NCI-H748 (cell line): ENCODE data around the gene ITGA6.

Source experiments
- DNase-seq: peaks from one replicate; lab custom pipeline; 2025; ENCODE audit not compliant: unreplicated experiment; lab: John Stamatoyannopoulos, UW

The ITGA6 gene

DNA sequence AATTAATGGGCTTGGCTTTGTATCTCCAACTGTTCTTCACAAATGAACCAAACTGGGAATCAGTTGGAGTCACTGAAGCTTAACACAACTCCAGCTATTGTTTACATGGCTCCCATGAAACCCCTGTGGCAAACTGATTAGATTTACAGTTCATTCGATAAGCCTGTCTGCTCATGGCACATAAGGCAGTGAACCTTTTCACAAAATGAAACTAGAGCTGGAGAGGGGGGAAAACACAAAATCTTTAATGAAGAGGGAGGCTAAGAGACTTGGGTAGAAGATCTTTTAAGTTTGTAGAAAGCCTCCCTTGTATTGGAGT is 11.6 kb upstream of the ITGA6 start:
- DNase-seq, result no peak

DNA sequence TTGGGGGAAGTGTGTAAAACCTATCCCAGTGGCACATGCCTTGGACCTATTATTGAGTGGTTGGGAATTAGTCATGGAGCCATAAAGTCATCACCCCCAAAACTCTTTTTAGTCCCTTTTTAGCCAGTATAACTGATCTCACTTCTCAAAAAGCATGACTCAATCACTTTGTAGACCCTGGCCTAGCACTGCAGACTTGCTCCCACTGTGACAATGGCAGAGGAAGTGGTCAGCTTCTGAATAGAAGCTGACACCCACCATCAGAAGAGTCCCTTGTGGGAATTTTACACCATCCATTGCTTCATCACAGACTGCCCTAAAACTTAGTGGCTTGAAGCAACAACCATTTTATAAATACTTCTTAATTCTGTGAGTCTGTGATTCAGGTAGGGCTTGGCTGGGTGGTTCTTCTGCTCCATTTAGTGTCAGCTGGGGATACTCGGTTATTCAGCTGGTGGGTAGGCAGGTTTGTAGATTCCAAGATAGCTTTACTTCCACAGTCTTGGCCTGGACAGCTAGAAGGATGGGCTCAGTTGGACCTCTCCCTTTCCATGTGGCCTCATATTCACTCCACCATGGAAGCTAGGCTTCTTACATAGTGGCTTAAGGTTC is 10.8 kb upstream of the ITGA6 start:
- DNase-seq, result no peak

DNA sequence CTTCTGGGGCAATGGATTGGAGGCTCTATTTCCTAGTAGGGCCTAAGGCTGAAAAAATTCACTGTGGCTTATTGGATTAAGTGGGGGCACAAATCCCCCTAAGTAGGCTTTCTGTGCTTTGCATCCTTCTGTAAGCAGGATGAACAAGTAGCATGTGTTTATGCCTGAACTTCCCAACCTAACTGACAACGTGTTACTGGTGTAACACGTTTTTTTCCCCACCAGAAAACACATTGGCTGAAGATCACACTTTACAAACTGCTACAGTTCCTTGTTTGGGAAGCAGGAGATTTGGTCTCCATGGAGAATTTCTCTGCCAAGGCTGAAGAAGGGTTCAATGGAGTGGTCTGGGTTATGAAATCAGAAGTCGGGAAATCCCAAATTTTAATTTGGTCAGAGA is 7.2 kb upstream of the ITGA6 start:
- DNase-seq, result no peak

DNA sequence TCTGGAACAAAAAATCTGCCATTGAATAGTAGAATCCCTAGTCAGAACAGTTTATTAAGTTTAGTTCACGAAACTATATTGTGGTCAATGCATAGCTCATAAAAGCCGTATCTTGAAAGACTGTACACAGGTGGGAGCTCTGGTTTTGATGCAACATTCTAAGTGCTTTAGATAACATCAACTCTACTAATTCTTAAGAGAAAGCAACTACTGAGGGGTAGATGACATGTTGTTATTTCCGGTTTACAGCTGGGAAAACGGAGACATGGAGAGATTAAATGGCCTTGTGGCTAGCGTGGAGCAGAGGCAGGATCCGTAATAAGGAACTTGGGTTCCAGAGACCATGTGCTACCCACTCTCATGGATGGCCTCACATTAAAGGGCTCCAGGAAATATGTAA is 4.2 kb upstream of the ITGA6 start:
- DNase-seq, result no peak

DNA sequence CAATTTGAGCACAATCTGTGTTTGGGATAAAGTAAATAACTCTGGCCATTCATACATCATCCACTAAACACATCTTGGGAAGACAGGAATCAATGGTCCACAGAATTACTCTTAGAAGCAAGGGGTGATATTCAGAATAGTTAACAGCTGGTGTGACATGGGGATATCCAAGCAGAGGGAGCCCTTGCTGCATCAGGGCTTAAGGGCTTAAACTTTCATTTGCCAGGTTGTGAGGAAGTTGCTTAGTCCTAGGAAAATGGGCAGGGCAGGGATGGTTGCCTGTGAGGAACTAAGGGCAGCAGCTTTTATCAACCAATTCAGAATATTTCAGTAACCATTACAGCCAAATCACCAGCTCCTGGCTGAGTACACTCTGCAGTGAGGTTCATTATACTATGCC is 2.0 kb upstream of the ITGA6 start:
- no peak for DNase-seq

DNA sequence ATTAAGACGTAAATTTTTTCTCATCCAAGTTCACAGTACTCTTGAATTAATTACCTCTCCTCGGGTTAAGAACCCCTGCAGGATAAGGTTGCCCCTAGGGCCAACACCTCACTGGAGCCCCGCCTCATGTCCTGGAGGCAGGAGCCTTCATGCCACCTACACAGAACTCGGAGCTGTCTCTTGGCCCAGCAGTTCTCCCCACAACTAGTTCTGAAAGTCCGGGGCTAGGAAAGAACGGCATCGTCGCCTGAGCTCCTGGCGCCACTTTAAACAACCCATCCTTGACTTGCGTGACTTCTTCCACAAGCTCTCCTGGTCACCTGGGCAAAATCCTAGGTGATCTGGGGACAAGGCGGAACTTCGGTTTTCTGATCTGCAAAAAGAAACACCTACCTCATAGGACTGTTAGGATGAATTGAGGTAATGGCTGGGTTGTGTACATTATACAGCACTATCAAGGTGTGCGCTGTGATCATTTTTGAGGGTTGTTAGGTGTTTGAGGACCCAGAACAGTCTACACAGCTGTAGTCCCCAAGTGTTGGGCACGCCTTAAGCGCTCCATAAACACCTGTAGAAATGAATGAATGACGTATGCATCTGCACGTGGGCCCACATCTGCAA is 641 bp upstream of the ITGA6 start:
- no peak for DNase-seq

DNA sequence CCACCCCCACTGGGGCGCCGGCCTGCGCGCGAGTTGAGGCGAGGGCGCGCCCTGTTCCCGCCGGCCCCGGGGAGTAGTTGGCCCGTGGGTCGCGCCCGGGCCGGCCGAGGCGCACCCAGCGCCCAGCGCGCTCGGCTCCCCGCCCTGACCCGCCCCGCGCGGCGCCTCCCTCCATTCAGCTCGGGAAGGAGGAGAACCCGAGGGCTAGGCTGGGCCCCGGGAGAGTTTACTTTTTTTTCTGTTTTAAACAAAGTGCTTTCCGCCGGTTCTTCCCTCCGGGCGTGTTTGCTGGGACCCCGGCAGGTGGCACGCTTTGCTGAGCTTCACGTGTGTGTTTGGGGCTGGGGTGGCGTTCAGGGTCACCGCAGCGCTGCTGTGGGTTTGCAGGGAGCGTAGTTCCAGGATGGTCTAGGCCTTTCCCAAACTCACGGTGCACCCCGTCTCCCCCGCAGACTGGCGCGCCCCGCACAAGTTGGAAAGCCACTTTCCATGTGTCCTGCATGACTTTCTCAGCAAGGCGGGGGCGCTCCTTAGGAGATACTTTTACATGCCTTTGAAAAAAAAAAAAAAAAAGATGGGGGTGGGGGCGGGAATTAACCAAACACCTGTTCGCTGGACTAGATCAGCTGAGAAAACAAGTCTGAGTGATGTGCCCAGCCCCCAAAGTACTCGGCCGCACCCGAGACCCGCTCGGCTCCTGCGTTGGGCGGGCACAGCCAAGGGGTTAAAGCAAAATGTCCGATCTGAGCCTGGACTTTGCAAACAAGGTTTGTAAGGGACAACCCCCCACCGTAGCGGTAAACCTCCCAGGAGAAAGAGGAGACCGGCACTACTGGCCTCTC is 825 bp downstream of the ITGA6 start:
- peak; percentile 89 for DNase-seq

DNA sequence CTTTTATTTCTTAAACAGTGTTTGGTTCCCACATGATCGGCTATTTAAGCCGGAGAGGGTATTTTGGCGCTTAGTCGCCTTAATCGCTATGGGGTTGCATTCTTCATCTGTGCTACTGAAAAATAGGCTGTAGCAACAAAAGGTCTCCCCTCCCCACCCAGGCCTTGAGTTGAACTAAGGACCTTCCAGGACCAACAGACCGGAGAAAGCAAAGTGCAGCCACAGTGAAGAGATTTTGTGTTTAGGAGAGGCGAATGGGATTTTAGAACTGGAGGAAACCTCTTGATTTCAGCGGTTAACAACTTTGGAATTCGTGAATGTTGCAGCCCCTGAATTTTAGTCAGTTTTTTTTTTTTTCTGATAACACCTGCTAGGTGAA is 1.4 kb downstream of the ITGA6 start:
- no peak for DNase-seq

DNA sequence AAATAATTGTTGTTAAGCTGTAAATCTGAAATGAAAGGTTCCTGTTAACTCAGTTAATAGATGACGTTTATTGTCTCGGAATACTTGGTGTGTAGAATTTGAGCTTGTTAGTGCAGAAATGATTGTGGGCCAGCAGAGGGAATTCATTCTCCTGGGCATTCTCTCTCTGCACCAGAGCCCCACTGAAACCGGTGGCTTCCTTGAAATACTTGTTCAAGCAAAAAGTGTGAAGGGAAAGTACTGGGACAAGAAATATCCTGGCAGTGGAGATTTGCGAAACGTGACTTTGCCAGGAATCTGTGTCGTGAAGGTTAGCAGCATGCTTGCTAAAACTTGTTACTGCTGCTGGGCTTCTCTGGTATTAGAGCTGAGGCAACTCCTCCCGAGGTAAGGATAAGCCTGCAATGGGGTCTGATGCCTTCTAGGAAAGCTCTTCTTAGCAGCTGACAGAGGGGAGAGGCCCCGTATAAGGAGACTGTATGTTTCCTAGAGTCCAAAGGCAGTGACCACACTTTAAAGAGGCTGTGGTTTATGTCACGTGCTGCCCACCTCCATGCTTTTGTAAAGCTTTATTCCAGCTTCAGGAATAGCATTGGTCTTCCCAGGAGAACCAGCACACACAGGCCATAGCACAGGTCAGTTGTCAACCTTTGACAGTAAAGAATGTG is 2.0 kb downstream of the ITGA6 start:
- peak; percentile 45 for DNase-seq

DNA sequence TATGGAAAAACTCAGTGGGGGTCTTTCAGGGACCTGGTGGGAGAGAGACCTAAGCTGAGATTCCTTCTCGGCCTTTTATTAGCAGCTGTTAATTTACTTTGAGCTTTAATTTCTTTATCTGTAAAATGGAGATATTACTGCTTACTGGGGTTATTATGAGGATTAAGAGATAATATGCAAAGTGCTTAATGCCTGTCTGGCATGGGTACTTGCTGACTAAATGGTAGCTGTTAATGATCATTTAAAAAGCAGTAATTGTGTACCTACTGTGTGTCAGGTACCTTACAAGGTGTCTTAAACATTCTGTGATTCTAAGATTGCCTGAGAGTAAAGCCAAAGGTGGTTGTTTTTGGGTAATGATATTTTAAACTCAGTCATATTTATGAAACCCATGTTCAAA is 2.6 kb downstream of the ITGA6 start:
- no peak for DNase-seq

DNA sequence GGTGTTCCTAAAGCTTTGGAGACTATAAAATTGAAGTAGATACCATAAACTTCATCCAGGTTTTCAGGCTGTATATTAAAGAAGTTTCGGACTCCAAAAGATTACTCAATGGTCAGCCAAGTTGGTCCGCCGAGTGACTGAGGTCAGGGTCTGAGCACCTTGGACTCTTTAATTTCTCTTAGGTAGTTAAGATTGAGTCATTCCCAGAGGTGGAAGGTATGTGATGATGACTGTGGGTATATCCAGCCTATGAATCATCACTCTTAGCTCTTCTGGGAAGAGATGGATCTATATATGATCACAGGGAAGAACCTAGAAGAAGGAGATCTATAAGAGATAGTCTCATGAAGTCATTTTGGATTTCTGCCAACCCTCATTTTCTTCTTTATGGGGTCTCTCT is 3.3 kb downstream of the ITGA6 start:
- DNase-seq, result no peak

DNA sequence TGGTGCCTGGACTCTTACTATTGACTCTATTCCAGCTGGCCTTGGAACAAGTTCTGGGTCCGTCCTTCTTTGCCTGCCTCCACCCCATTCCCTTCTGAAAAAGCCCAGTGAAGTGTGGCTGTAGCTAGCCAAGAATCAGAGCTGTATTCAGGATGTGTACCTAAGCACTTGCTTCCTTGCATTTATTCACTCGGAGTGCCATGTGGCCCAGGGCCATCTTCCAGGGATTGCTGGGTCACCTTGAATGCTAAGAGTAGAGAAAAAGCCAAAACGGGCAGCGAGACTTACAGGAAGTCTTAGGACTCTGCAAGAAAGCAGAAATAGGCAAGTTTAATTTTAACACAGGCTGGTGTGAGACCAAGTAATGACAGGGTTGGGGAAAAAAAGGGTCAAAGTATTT is 4.1 kb downstream of the ITGA6 start:
- no peak for DNase-seq

DNA sequence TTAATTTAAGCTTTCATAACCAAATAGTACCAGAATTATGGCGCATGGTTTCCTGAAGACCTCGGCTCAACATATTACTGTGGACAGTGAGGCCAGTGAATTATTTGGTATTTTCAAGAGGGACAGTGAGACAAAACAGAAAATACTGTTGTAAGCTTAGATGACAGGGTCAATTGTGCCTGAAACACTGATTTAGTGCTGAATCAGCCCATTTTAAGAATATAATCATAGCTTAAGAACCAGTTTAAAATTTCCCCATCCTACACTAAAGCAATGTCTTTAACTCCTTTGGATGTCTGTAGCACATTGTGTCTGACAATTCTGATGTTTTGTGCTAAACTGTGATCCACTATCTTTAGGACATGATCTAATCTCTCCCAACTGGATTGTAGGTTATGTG is 4.6 kb downstream of the ITGA6 start:
- DNase-seq, result no peak

DNA sequence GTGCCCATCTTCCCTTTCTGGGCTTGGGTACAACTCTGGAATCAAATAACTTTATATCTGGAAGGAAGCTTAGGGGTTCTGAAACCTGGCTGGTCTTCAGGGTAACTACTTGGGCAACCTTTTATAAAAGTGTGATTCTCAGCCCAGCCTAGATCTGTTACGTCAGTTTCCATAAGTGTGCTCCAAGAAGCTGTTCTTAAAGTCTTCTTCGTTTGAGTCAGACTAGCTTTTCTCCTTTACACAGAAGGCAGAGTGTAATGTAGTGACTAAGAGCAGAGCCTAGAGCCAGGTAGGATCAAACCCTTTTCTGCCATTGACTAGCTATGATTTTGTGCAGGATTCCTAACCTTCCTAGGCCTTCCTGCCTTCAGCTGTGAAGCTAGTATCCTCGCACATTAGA is 5.8 kb downstream of the ITGA6 start:
- no peak for DNase-seq

DNA sequence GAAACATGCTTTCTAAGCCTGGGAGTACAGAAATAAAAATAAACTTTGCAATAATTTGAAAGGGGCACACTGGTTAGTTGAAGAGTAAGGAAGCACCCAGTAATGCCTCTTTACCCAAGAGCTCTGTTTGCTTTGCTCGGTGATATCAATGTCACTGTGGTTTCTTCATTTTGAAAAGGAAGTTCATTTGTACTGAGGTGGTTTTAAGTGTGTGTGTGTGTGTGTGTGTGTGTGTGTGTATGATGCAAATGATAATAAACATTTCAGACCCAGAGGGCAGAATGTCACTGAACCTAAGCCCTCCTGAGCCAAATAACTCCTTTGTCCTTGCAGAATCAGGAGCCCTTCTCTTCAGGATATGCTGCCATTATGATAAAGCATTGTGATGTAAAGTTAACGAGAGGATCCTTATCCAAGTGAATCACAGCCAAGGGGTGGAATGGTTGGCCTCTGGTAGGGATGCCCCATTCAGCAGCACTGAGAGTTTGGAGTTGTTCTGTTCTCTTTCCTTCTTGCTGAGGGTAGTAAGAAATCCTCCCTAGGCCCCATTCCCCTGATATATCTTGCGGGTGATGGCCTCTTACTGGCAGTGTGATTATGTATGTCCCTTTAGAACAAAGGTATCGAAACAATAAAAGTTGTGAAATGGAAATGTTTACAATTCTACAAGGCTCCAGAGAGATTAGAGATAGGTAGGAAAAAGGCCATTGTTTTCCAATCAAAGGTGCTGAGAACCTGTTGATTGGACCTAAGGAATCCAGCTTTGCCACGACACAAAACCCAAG is 7.6 kb downstream of the ITGA6 start:
- no peak for DNase-seq

DNA sequence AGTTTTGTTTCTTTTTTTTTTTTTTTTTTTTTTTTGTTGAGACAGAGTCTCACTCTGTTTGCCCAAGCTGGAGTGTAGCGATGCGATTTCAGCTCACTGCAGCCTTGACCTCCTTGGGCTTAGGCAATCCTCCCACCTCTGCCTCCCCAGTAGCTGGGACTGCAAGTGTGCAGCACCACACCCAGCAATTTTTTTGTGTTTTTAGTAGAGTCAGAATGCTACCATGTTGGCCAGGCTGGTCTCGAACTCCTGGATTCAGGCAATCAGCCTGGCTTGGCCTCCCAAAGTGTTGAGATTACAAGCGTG is 8.2 kb downstream of the ITGA6 start:
- DNase-seq, result no peak

DNA sequence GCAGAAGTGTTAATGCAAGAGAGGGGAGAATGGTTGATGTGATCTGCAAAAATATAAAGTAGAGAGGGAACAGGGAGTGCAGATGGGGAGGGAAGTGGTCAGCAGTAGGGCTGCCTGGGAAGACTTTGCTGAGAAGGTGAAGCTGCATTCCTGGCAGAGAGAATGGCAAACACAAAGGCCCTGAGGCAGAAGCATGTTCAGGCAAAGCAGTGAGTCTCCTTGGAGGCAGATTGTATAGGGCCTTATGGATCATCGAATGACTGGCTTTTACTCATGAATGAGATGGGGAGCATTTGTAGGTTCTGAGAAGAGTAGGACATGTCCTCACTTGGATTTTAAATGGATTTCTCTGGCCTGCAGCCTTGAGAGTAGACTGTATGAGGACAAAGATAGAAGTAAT is 9.5 kb downstream of the ITGA6 start:
- no peak for DNase-seq

DNA sequence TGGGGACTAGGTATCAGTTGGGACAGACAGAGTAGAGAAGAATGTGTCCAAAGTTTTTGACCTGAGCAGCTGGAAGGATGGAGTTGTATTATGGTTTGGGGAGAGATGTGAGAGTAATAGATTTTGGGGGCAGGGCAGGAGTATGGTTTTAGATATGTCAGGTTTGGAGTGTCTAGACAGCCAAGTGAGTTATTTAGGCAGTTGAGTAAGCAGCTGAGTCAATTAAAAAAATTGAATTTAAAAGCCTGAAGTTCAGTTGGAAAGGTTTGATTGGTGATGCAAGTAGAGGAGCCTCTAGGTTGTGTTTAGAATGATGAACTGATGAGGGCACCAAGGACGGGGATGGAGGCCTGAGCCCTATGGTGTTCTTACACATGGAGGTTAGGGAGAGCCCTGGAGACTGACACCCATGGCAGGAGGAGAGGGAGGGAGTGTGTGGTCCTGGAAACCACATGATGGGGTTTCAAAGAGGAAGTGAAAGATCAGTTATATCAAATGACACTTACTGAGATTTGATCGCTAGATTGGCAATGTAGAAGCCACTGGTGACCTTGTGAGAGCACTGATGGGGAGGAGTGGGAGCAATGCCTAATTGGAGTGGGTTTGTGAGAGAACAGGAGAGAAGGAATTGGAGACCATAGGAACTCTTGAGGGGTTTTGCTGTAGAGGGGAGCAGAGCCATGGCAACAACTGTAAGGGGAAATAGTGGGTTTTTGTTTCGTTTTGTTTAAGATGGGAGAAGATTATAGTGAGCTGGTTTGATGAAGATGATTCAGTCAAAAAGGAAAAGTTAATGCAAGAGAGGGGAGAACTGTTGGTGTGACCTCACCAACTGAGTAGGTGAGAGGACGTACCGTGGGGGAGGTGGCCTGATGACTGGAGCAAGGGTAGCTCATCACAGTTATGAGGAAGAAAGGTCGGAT is 10.3 kb downstream of the ITGA6 start:
- no peak for DNase-seq

DNA sequence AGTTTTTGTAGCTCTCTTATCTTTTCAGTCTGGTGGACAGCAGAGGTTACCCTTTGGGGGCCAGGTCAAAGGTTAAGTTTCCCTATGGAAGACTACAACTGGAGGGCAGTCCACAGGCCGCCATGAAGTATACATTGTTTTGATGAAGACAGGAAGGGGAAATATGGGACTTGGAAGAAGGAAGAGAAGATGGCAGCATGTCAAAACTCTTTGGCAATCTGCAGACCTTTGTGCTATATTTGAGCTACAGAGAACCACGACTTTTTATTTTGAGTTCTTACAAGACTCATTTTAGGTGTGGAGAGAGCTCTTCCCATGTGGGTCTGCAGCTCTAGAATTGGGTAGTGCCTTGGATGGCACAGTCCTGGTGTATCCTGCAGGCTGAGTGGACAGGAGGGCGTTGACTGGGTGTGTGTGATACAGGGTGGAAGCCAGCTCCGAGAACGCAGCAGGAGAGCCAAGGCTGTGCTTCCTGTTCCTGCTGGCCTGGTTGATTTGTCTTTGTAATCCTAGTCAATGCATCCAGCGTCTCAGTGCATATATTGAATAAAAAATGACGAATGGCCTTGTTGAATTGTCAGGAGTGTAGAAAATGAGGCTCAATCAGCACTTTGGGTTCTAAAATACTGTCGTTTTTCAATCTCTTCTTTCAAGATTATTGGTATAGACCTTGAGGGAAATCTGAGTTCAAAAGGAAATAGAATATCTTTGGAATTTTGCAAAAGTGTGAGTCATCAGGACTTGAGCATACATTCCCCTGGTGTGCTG is 11.5 kb downstream of the ITGA6 start:
- DNase-seq, result no peak

DNA sequence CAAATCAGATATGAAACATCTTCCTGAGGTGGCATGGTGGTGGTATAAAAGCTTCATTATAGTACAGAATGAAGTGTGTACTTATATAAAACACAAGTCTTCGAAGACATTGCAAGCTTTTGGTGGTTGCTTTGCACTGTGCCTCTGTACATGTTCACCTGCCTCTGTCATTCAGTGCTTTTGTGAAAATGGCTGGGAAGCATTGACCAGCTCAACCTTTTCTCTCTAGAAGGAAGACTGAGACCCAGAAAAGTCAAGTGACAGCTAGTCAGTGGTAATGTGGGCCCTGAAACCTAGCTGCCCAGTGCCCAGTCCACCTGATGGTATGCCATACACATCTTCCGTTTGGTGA is 12.1 kb downstream of the ITGA6 start:
- DNase-seq, result no peak
